ENCODE results near the gene RAP2A.
A peak's percentile ranks its signal among the peaks of the same experiment; 100 is the strongest.

Gene RAP2A

GRCh38 chr13:97499181-97499580, 65.2 kb downstream of the RAP2A start:
- peaks cover 9% of the 10 kb centered on the region for H3K4me1 Mint-ChIP-seq
- TF ChIP-seq CTCF (IDR thresholded peaks at IDR 0.05; ENCODE audit: unreplicated experiment in 3 of 3): no peak

GRCh38 chr13:97502181-97502580, 68.2 kb downstream of the RAP2A start:
- H3K36me3 Mint-ChIP-seq (ENCODE audit: low read depth): no peaks in the 10 kb centered on the region
- peaks cover 9% of the 10 kb centered on the region for H3K4me1 Mint-ChIP-seq
- no peak for TF ChIP-seq CTCF (IDR thresholded peaks at IDR 0.05; ENCODE audit: unreplicated experiment in 3 of 3)
- peak overlapping the region in 1 of 3 experiments; percentile 6 for H3K27ac Mint-ChIP-seq
- H3K4me3 Mint-ChIP-seq: no peak overlapping the region
- H3K27me3 Mint-ChIP-seq (ENCODE audit: low read depth): no peaks in the 10 kb centered on the region
- no peaks in the 10 kb centered on the region for H3K9me3 Mint-ChIP-seq

More at GRCh38 chr13:97499181-97499580, 65.2 kb downstream of the RAP2A start:
- no peak overlapping the region for H3K4me3 Mint-ChIP-seq
- no peaks in the 10 kb centered on the region for H3K36me3 Mint-ChIP-seq (ENCODE audit: low read depth)
- H3K27me3 Mint-ChIP-seq (ENCODE audit: low read depth): no peaks in the 10 kb centered on the region
- no peak overlapping the region for H3K27ac Mint-ChIP-seq
- no peaks in the 10 kb centered on the region for H3K9me3 Mint-ChIP-seq

GRCh38 chr13:97502706-97503105, 68.7 kb downstream of the RAP2A start:
- Mint-ChIP-seq H3K4me3 (no peak overlapping the region), H3K27ac (peak overlapping the region in 2 of 3 experiments; percentile 1 to 6), H3K4me1 (peaks cover 9% of the 10 kb centered on the region), H3K9me3 (no peaks in the 10 kb centered on the region), H3K27me3 (ENCODE audit: low read depth) (no peaks in the 10 kb centered on the region), H3K36me3 (ENCODE audit: low read depth) (no peaks in the 10 kb centered on the region)
- no peak for TF ChIP-seq CTCF (IDR thresholded peaks at IDR 0.05; ENCODE audit: unreplicated experiment in 3 of 3)

- Mint-ChIP-seq H3K27ac (no peak overlapping the region), H3K36me3 (ENCODE audit: low read depth) (no peaks in the 10 kb centered on the region), H3K4me1 (peaks cover 9% of the 10 kb centered on the region), H3K4me3 (no peak overlapping the region), H3K9me3 (peaks cover 4% of the 10 kb centered on the region), H3K27me3 (ENCODE audit: low read depth) (no peaks in the 10 kb centered on the region)
- no peak for TF ChIP-seq CTCF (IDR thresholded peaks at IDR 0.05; ENCODE audit: unreplicated experiment in 3 of 3)
Measured at GRCh38 chr13:97505017-97505416, 71.0 kb downstream of the RAP2A start.

GRCh38 chr13:97506511-97506910, 72.5 kb downstream of the RAP2A start:
- no peaks in the 10 kb centered on the region for H3K27me3 Mint-ChIP-seq (ENCODE audit: low read depth)
- no peak overlapping the region for H3K27ac Mint-ChIP-seq
- no peaks in the 10 kb centered on the region for H3K36me3 Mint-ChIP-seq (ENCODE audit: low read depth)
- TF ChIP-seq CTCF (IDR thresholded peaks at IDR 0.05; ENCODE audit: unreplicated experiment in 3 of 3): no peak
- H3K4me1 Mint-ChIP-seq: peaks cover 9% of the 10 kb centered on the region
- H3K9me3 Mint-ChIP-seq: peaks cover 19% of the 10 kb centered on the region
- H3K4me3 Mint-ChIP-seq: no peak overlapping the region

GRCh38 chr13:97512732-97513131, 78.8 kb downstream of the RAP2A start:
- Mint-ChIP-seq H3K4me3 (no peak overlapping the region), H3K27me3 (ENCODE audit: low read depth) (no peaks in the 10 kb centered on the region), H3K27ac (no peak overlapping the region), H3K36me3 (ENCODE audit: low read depth) (no peaks in the 10 kb centered on the region), H3K4me1 (no peaks in the 10 kb centered on the region), H3K9me3 (peaks cover 35% of the 10 kb centered on the region)
- TF ChIP-seq CTCF (IDR thresholded peaks at IDR 0.05; ENCODE audit: unreplicated experiment in 3 of 3): no peak

Measured in nephron (organoid).